MM.1S (cell line): Measurements from ENCODE around the gene DRC7.

Experiments
- DNase-seq: peaks from one replicate; pipeline ENCODE4 v3.0.0-alpha.2; 2015
- H2AFZ ChIP-seq: fragments of 300-600 bp; sonication (generic); 2 replicates; pipeline ENCODE4 v1.6.0; 2016; ENCODE audit warnings: antibody characterized with exemption, low read length
- H3F3A ChIP-seq: fragments of 300-600 bp; sonication (generic); 2 replicates; pipeline ENCODE4 v1.6.1; 2016; ENCODE audit warnings: mild to moderate bottlenecking, antibody characterized with exemption, low read length, moderate library complexity, mixed read lengths; ENCODE audit not compliant: insufficient read depth
- H3K27ac ChIP-seq: fragments of 300-600 bp; sonication (generic); 2 replicates; pipeline ENCODE4 v1.5.1; 2016; ENCODE audit warnings: mild to moderate bottlenecking, low read length
- H3K27me3 ChIP-seq: fragments of 300-600 bp; sonication (generic); replicated peaks from 2 replicates; pipeline ENCODE4 v1.6.0; 2016; ENCODE audit warnings: low read length; ENCODE audit not compliant: insufficient read depth
- H3K36me3 ChIP-seq: fragments of 300-600 bp; sonication (generic); replicated peaks from 2 replicates; pipeline ENCODE4 v1.6.1; 2016; ENCODE audit warnings: mild to moderate bottlenecking, low read length, mixed read lengths; ENCODE audit not compliant: insufficient read depth
- H3K4me1 ChIP-seq: fragments of 300-600 bp; sonication (generic); 2 replicates; pipeline ENCODE4 v1.6.1; 2016; ENCODE audit warnings: low read length, mixed read lengths
- H3K4me2 ChIP-seq: fragments of 300-600 bp; sonication (generic); 2 replicates; pipeline ENCODE4 v1.6.0; 2016; ENCODE audit warnings: low read depth, low read length
- H3K4me3 ChIP-seq: fragments of 300-600 bp; sonication (generic); 2 replicates; pipeline ENCODE4 v1.5.1; 2016; ENCODE audit warnings: low read length, mixed read lengths
- H3K79me2 ChIP-seq: fragments of 300-600 bp; sonication (generic); 2 replicates; pipeline ENCODE4 v1.6.1; 2016; ENCODE audit warnings: mixed run types, low read length, mixed read lengths
- H3K9ac ChIP-seq: fragments of 300-600 bp; sonication (generic); 2 replicates; pipeline ENCODE4 v1.6.1; 2016; ENCODE audit warnings: low read length, mixed read lengths
- H3K9me2 ChIP-seq: fragments of 300-600 bp; sonication (generic); replicated peaks from 2 replicates; pipeline ENCODE4 v1.6.1; 2016; ENCODE audit warnings: mild to moderate bottlenecking, low read length, mixed read lengths; ENCODE audit not compliant: insufficient read depth
- H3K9me3 ChIP-seq: fragments of 300-600 bp; sonication (generic); replicated peaks from 2 replicates; pipeline ENCODE4 v1.6.1; 2016; ENCODE audit warnings: mild to moderate bottlenecking, low read length, mixed read lengths; ENCODE audit not compliant: insufficient read depth
- H4K20me1 ChIP-seq: fragments of 300-600 bp; sonication (generic); 2 replicates; pipeline ENCODE4 v1.6.1; 2016; ENCODE audit warnings: mild to moderate bottlenecking, low read length, moderate library complexity, mixed read lengths; ENCODE audit not compliant: insufficient read depth
- CTCF ChIP-seq: fragments of 300-600 bp; sonication (generic); IDR thresholded peaks from 2 replicates; pipeline ENCODE4 v1.5.1; 2016; ENCODE audit warnings: antibody characterized with exemption, low read length, mixed read lengths
- EZH2 ChIP-seq: fragments of 300-600 bp; sonication (generic); optimal IDR thresholded peaks from 2 replicates; pipeline ENCODE3; 2017; ENCODE audit warnings: low read depth, mild to moderate bottlenecking, antibody characterized with exemption, low read length, mixed read lengths
- EZH2phosphoT487 ChIP-seq: fragments of 300-600 bp; sonication (generic); IDR thresholded peaks from 2 replicates; pipeline ENCODE4 v1.6.1; 2018; ENCODE audit warnings: antibody characterized with exemption, low read length

Gene DRC7

GRCh38 chr16:57739756-57740422, 45.3 kb downstream of the DRC7 start:
- no peak overlapping the region for H3K4me2 ChIP-seq
- H2AFZ ChIP-seq, result no peak overlapping the region
- H3K9ac ChIP-seq, result no peak overlapping the region
- H3K9me2 ChIP-seq, result no peaks in the 10 kb centered on the region
- no peak overlapping the region for H3K27ac ChIP-seq
- no peaks in the 10 kb centered on the region for H4K20me1 ChIP-seq
- H3K27me3 ChIP-seq, result no peaks in the 10 kb centered on the region
- H3K4me3 ChIP-seq, result no peak overlapping the region
- TF ChIP-seq EZH2 (no peak), EZH2phosphoT487 (no peak), CTCF (no peak)
- H3K79me2 ChIP-seq, result peaks cover under 1% of the 10 kb centered on the region; the same call in 1 of the 2 replicates
- no peaks in the 10 kb centered on the region for H3F3A ChIP-seq
- no peaks in the 10 kb centered on the region for H3K36me3 ChIP-seq
- H3K4me1 ChIP-seq, result no peaks in the 10 kb centered on the region
- no peak for DNase-seq
- no peaks in the 10 kb centered on the region for H3K9me3 ChIP-seq

- Histone ChIP-seq H3K4me3 (no peak overlapping the region), H4K20me1 (no peaks in the 10 kb centered on the region), H3K27me3 (no peaks in the 10 kb centered on the region), H3K4me1 (no peaks in the 10 kb centered on the region), H3K9me2 (no peaks in the 10 kb centered on the region), H3K27ac (no peak overlapping the region), H3K9me3 (no peaks in the 10 kb centered on the region), H3K79me2 (no peaks in the 10 kb centered on the region), H3K9ac (no peak overlapping the region), H2AFZ (no peak overlapping the region), H3F3A (no peaks in the 10 kb centered on the region), H3K36me3 (no peaks in the 10 kb centered on the region), H3K4me2 (no peak overlapping the region)
- no peak for DNase-seq
- TF ChIP-seq EZH2phosphoT487 (no peak), CTCF (no peak), EZH2 (no peak)
Measured at GRCh38 chr16:57740423-57741071, 45.9 kb downstream of the DRC7 start.

GRCh38 chr16:57741660-57742191, 47.1 kb downstream of the DRC7 start:
- TF ChIP-seq CTCF (no peak), EZH2phosphoT487 (no peak), EZH2 (no peak)
- H3K9ac ChIP-seq, result no peak overlapping the region
- no peaks in the 10 kb centered on the region for H3F3A ChIP-seq
- H3K4me1 ChIP-seq, result no peaks in the 10 kb centered on the region
- H4K20me1 ChIP-seq, result no peaks in the 10 kb centered on the region
- H3K27me3 ChIP-seq, result no peaks in the 10 kb centered on the region
- no peak for DNase-seq
- no peak overlapping the region for H2AFZ ChIP-seq
- no peak overlapping the region for H3K4me2 ChIP-seq
- H3K27ac ChIP-seq, result no peak overlapping the region
- no peaks in the 10 kb centered on the region for H3K36me3 ChIP-seq
- H3K9me2 ChIP-seq, result no peaks in the 10 kb centered on the region
- no peaks in the 10 kb centered on the region for H3K79me2 ChIP-seq
- no peak overlapping the region for H3K4me3 ChIP-seq
- H3K9me3 ChIP-seq, result no peaks in the 10 kb centered on the region
